Cardiac septum (tissue), 1 donor: ENCODE data around the gene SHTN1. TPM values are rescaled to one million over a fixed set of nuclear protein-coding genes. Genes with fewer than 3 reads are reported as not detected.
A peak's percentile ranks its signal among the peaks of the same experiment; 100 is the strongest.

Experiments used
- DNase-seq: peaks from one replicate; pipeline ENCODE4 v3.0.0-alpha.2; 2020; ENCODE audit warnings: low spot score
- intact Hi-C: fragments of 100-400 bp; cut with DNase I; formaldehyde crosslinking; loops from one replicate; pipeline ENCODE4 v1.14.0; 2022
- total RNA-seq: library from RNA; stranded (reverse); fragmentation: NEBNext Ultra II Directional; extraction: Animal tissue kit (Norgen Biotek cat#: 25700); gene quantifications from one replicate; pipeline ENCODE4 v1.2.1, GENCODE V29; 2021
- donor health status: DM: no; HTN: no; CAD: no.

The SHTN1 gene
- total RNA-seq, 1 donor from 2014 or later, result 3.0 TPM

GRCh38 chr10:116848032-116848943, 156.7 kb downstream of the SHTN1 start:
- no peak for DNase-seq
- intact Hi-C loops, result no loop called here

- intact Hi-C loops, result no loop called here
- DNase-seq, result no peak
Observed at GRCh38 chr10:116845823-116846222, 159.2 kb downstream of the SHTN1 start.

DNA sequence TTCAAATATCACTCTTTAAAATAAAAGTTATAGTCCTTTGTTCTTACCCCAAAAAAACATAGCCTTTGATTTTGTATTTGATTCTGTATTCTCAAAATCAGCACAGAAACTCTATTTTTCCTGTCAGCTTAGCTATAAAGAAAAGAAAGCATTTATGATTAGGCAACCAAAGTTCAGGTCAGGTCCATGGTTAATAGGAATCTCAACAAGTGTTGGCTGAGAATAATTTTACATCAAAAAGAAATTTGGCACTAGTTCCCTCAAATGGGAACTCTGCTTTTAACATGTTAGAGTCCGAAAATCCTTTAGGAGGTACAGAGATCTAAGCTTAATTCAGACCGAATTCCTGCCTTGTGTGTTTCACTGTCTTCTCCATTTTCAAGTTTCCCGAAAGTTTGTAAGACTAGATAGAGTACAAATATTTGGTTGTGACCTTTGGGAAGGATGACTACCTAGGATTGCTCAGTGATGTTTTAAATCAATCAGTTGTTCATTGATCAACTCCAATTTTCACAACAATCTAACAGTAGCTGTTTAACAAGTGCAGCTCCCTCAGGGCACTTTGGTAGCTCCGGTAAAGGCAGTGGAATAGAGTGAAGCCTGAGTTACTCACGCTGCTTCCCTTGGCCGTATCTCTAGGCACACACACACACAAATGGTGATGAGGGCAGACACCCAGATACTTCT, 164.5 kb downstream of the SHTN1 start:
- DNase-seq, result no peak
- intact Hi-C loops, result no loop called here

GRCh38 chr10:116838143-116838725, 166.8 kb downstream of the SHTN1 start:
- intact Hi-C loops, result no loop called here
- no peak for DNase-seq

DNA sequence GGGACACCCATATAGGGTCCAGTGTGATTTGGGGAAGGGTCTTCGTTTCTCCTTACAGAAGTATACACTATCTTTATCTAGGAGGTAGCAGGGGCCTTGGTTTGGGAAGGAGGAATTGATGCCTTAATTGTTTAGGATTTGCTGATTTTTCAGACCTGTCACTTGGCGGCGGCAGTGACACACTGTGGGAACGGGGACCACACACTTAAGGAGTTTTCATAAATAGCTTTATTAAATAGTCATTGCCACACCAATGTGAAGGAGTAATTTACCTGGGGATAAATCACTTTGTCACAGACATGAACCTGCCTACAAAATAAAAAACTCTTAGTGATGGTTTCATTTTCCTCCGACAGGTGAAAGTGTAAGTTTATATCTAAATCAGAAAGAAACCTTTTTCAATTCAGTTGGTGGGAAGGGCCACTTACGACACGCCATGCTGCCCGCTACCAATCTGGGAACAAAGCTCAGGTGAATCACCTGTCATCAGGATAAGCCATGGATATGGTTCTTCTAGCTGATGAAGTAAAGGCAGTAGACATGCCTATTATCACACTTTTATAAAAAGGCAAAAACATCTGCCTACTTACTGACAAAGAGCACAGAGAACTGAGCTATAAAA, 168.0 kb downstream of the SHTN1 start:
- intact Hi-C loops, result no loop called here
- no peak for DNase-seq

GRCh38 chr10:116836083-116836482, 168.9 kb downstream of the SHTN1 start:
- no peak for DNase-seq
- intact Hi-C loops, result no loop called here

- intact Hi-C loops, result no loop called here
- no peak for DNase-seq
Observed at GRCh38 chr10:116835658-116836057, 169.3 kb downstream of the SHTN1 start.

DNA sequence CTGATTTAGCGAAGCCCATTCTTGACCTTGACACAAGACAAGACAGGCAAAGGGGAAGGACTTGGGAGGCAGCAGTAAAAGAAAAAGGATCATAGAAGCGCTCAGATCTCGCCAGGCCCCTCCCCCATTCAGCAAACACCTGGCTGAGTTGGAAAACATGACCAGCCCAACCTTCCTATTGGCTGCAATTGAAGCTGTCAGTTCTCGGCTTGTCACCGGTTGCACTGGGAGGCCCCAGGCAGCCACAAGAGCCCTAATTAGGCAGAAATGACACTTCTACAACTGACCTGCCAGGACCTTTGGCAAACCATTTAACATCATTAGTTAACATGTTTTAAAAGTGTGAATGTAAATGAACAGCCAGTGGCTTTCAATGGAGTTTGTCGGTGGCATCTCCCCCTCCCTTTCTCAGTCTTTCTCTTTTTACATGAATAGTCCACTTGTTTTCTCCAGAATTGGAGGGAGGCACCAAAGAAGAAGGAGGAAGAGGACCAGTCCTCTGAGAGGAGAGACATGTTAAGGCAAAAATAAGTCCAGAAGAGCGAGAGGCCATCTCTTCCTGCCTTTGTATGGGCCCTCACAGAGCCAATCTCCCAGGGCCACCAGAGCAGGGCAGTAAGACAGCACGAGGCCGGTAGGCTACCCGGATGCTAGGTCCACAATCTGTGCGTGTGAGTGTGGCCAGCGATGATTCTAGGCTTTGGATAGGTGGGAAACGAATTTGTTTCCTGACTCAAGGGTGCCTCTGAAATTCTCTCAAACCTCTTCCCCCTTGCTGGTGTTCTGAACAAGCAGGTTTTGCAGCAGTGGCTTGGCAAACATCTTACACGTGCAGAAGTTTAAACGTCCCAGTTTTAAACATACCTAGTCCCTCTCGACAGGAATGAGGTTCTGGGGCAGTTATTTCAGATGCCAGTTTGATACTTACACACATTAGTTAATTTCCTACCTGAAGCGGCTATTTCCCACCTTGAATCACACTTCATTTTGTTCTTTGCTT, 170.7 kb downstream of the SHTN1 start:
- intact Hi-C loops, result no loop called here
- no peak for DNase-seq

DNA sequence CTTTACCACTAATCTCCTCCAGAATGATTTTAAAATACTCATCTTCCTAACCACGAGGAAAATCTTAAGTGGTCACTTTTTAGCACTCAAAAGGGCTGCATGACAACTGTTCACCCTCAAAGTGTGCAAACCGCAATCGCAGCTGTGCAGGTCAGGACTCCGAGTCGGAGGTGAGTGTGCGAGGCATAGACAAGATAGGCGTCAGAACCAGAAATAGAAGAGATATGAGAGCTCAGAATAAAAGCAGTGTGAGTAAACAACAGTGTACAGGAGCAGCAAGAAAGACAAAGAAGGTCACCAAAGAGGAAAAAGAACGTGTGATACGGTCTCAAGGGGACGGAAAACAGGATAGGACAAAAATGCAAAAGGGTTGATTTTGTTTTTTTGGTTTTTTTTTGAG, 173.2 kb downstream of the SHTN1 start:
- intact Hi-C loops, result no loop called here
- peak; percentile 19 for DNase-seq

Other genes with a start within 250 kb of the SHTN1 start
- not detected for gene ENO4, start 155.7 kb downstream of the SHTN1 start, total RNA-seq
- gene VAX1, start 133.1 kb upstream of the SHTN1 start, total RNA-seq, result not detected
- gene KCNK18, start 192.3 kb upstream of the SHTN1 start, total RNA-seq, result not detected
- 0.24 TPM for gene SLC18A2, start 235.9 kb upstream of the SHTN1 start, total RNA-seq